ENCODE results near the gene DLK2.

The DLK2 gene

GRCh38 chr6:43494766-43495165, 39.4 kb upstream of the DLK2 start:
- Histone ChIP-seq H3K79me2 (ENCODE audit: insufficient read depth, low read length) (no peaks in the 10 kb centered on the region), H3K4me1 (ENCODE audit: insufficient read depth, low read length, severe bottlenecking) (peaks cover 6% of the 10 kb centered on the region), H3K27me3 (ENCODE audit: insufficient read depth, low read length) (no peaks in the 10 kb centered on the region), H3K9me2 (ENCODE audit: low read depth, low read length) (no peaks in the 10 kb centered on the region), H3K36me3 (ENCODE audit: insufficient read depth, low read length) (peaks cover 12% of the 10 kb centered on the region; the same call in 1 of the 2 replicates), H3K4me2 (ENCODE audit: low read length) (no peak overlapping the region), H3K27ac (ENCODE audit: low read depth, low read length, poor library complexity, severe bottlenecking) (no peak overlapping the region), H3F3A (ENCODE audit: insufficient read depth, low read length) (no peaks in the 10 kb centered on the region), H4K20me1 (ENCODE audit: insufficient read depth, low read length) (no peaks in the 10 kb centered on the region), H2AFZ (ENCODE audit: low read length) (no peak overlapping the region), H3K9ac (ENCODE audit: low read length) (no peak overlapping the region), H3K9me3 (ENCODE audit: low read length) (no peaks in the 10 kb centered on the region), H3K4me3 (ENCODE audit: low read depth, low read length, poor library complexity, severe bottlenecking) (no peak overlapping the region)
- TF ChIP-seq EZH2 (IDR thresholded peaks at IDR 0.05; ENCODE audit: borderline replicate concordance, low read length) (no peak), CTCF (IDR thresholded peaks at IDR 0.05; ENCODE audit: low read length) (no peak)

- Histone ChIP-seq H3K4me2 (ENCODE audit: low read length) (no peak overlapping the region), H3K4me1 (ENCODE audit: insufficient read depth, low read length, severe bottlenecking) (peaks cover 6% of the 10 kb centered on the region), H3K27ac (ENCODE audit: low read depth, low read length, poor library complexity, severe bottlenecking) (no peak overlapping the region), H3K27me3 (ENCODE audit: insufficient read depth, low read length) (no peaks in the 10 kb centered on the region), H3K79me2 (ENCODE audit: insufficient read depth, low read length) (no peaks in the 10 kb centered on the region), H4K20me1 (ENCODE audit: insufficient read depth, low read length) (no peaks in the 10 kb centered on the region), H3K9ac (ENCODE audit: low read length) (no peak overlapping the region), H3K36me3 (ENCODE audit: insufficient read depth, low read length) (peaks cover 8% of the 10 kb centered on the region; the same call in 1 of the 2 replicates), H3K4me3 (ENCODE audit: low read depth, low read length, poor library complexity, severe bottlenecking) (no peak overlapping the region), H3F3A (ENCODE audit: insufficient read depth, low read length) (no peaks in the 10 kb centered on the region), H2AFZ (ENCODE audit: low read length) (no peak overlapping the region), H3K9me2 (ENCODE audit: low read depth, low read length) (no peaks in the 10 kb centered on the region), H3K9me3 (ENCODE audit: low read length) (no peaks in the 10 kb centered on the region)
- TF ChIP-seq CTCF (IDR thresholded peaks at IDR 0.05; ENCODE audit: low read length) (no peak), EZH2 (IDR thresholded peaks at IDR 0.05; ENCODE audit: borderline replicate concordance, low read length) (no peak)
These were observed 39.0 kb upstream of the DLK2 start for GRCh38 chr6:43494321-43494720.

- no peak for TF ChIP-seq EZH2 (IDR thresholded peaks at IDR 0.05; ENCODE audit: borderline replicate concordance, low read length)
- TF ChIP-seq CTCF (IDR thresholded peaks at IDR 0.05; ENCODE audit: low read length): no peak
- H3K36me3 ChIP-seq (ENCODE audit: insufficient read depth, low read length): peaks cover 3% of the 10 kb centered on the region; the same call in 1 of the 2 replicates
- H3K9me3 ChIP-seq (ENCODE audit: low read length): no peaks in the 10 kb centered on the region
- no peaks in the 10 kb centered on the region for H3K9me2 ChIP-seq (ENCODE audit: low read depth, low read length)
- H3K4me1 ChIP-seq (ENCODE audit: insufficient read depth, low read length, severe bottlenecking): peaks cover 6% of the 10 kb centered on the region
- H3K27ac ChIP-seq (ENCODE audit: low read depth, low read length, poor library complexity, severe bottlenecking): no peak overlapping the region
- H3K27me3 ChIP-seq (ENCODE audit: insufficient read depth, low read length): no peaks in the 10 kb centered on the region
- no peaks in the 10 kb centered on the region for H3F3A ChIP-seq (ENCODE audit: insufficient read depth, low read length)
- no peak overlapping the region for H2AFZ ChIP-seq (ENCODE audit: low read length)
- no peak overlapping the region for H3K4me3 ChIP-seq (ENCODE audit: low read depth, low read length, poor library complexity, severe bottlenecking)
- no peak overlapping the region for H3K4me2 ChIP-seq (ENCODE audit: low read length)
- no peak overlapping the region for H3K9ac ChIP-seq (ENCODE audit: low read length)
- no peaks in the 10 kb centered on the region for H4K20me1 ChIP-seq (ENCODE audit: insufficient read depth, low read length)
- no peaks in the 10 kb centered on the region for H3K79me2 ChIP-seq (ENCODE audit: insufficient read depth, low read length)
These were observed 38.5 kb upstream of the DLK2 start for GRCh38 chr6:43493833-43494232.
